HG03439 (cell line): ENCODE data around the gene MAPKAP1.
A peak's percentile ranks its signal among the peaks of the same experiment; 100 is the strongest.
"Not testable (repeated sequence)": the region's sequence is repeated elsewhere in the genome, so short reads cannot be mapped to it uniquely, and the experiment has no call there.

Experiments
- ATAC-seq: cut with Tn5 transposase; IDR thresholded peaks from one replicate; pipeline ENCODE4 v1.9.1; 2021; ENCODE audit warnings: mild to moderate bottlenecking, moderate library complexity; ENCODE audit not compliant: unreplicated experiment

MAPKAP1 gene

GRCh38 chr9:125400232-125400631 lies 306.8 kb downstream of the MAPKAP1 start:
- not testable (repeated sequence) for ATAC-seq

DNA sequence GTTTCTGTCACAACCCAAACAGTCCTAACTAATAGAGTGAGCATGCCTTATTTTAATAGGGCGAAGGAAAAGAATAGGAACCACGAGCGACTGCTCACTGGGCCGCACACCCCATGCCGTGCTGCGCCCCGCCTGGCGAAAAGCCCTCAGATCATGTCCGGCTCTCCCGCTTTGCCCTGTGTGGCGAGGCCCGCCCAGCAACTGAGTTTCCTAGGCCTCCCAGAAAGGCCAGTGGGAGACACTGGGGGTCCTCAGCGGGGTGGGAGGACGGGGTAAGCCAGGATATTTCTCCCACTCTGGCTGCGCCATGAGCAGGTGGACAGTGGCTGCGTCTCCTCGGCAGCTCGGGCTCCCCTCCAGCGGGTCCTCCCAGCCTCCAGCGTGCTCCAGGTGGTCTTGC lies 307.3 kb downstream of the MAPKAP1 start:
- no peak for ATAC-seq

GRCh38 chr9:125399165-125399564 lies 307.8 kb downstream of the MAPKAP1 start:
- ATAC-seq: no peak

GRCh38 chr9:125398243-125398642 lies 308.8 kb downstream of the MAPKAP1 start:
- ATAC-seq: no peak

DNA sequence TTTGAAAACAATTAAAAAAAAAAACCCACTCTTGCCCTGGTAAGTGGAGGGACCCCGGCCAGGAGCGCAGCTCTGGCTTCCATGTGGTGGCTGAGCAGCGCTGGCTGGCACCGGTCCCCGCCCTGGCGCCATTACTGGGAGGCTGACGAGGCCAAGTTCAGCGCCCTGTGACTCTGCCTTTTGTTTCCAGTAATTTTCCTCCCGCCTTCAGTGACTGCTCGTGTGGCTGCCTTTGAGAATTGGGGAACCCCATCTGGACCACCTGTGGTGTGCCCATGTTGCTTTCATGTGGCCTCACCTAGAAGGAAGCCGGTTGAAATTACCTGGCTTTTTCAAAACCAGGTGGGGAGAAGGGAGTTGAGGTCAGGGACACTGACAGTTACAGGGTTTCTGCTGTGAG lies 309.3 kb downstream of the MAPKAP1 start:
- no peak for ATAC-seq

- ATAC-seq: no peak
Measured at GRCh38 chr9:125396799-125397198, 310.2 kb downstream of the MAPKAP1 start.

- peak; percentile 56 for ATAC-seq
Measured at GRCh38 chr9:125393426-125393825, 313.6 kb downstream of the MAPKAP1 start.

- no peak for ATAC-seq
Measured at GRCh38 chr9:125391704-125392103, 315.3 kb downstream of the MAPKAP1 start.

DNA sequence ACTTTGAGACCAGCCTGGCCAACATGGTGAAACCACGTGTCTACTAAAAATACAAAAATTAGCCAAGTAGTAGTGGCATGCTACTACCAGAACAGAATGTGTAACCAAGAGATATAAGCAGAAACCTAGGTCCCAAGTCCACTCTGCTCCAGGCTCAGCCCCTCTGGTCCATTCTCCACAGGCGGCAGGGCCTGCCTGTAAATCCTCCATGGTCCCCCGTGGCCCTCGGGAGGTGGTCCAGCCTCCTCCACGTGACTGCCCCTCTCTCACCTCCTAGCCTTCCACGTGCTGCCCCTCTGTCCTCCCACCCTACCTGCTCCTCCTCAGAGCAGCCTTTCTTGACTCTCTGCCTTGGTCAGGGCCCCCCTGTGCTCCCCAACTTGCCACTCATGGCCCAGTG lies 318.0 kb downstream of the MAPKAP1 start:
- no peak for ATAC-seq

DNA sequence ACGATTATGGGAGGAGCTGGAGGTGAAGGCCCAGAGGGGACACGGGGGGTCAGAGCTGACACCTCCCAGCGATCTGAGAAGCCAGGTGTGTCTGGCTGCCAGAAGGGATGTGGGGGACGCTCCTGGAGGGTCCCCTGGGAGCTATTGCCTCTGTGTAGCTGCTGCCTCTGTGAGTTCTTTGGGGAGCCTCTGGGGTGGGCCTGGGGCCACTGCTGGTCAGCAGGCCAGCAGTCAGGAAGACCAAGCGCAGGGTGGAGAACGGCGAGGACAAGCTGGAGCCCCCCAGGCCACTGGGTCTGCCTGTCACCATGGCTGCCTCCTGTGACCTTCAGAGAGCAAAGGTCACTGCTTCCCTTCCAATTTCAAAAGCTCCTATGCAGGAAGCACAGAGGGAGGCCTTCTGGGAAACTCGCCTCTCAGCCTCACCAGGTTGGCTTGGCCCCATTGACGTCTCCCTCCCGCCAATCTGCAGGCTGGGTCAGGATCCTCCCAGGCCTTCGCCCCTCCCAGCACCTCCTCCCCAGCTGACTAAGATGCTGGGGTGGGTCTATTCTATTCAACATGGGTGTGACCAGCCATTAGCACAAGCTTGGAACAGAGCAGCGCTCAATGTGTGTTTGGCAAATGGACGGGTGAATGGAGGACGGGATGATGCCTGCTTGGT lies 319.0 kb downstream of the MAPKAP1 start:
- ATAC-seq: no peak
